Measurements from ENCODE around the gene PINK1. TPM values are rescaled to one million over a fixed set of nuclear protein-coding genes. Genes with fewer than 3 reads are reported as not detected.

PINK1 gene
- total RNA-seq, 1 experiment from 2014 or later, result 48.6 TPM

DNA sequence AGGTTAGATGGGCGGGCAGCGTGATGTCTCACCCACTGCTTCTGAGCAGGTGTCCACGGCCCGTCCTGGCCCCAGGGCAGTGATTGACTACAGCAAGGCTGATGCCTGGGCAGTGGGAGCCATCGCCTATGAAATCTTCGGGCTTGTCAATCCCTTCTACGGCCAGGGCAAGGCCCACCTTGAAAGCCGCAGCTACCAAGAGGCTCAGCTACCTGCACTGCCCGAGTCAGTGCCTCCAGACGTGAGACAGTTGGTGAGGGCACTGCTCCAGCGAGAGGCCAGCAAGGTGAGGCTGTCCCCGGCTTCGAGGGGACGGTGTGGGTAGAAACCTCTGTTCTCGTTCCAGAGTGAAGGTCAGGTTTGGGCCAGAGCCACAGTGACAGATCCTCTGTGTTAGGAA is 15.7 kb downstream of the PINK1 start:
- no peaks in the 10 kb centered on the region for H3K9me3 ChIP-seq (ENCODE audit: insufficient read depth, low read depth)
- H3K4me2 ChIP-seq, result no peak overlapping the region
- H3K27ac ChIP-seq, result no peak overlapping the region
- TF ChIP-seq, protein P1, sequence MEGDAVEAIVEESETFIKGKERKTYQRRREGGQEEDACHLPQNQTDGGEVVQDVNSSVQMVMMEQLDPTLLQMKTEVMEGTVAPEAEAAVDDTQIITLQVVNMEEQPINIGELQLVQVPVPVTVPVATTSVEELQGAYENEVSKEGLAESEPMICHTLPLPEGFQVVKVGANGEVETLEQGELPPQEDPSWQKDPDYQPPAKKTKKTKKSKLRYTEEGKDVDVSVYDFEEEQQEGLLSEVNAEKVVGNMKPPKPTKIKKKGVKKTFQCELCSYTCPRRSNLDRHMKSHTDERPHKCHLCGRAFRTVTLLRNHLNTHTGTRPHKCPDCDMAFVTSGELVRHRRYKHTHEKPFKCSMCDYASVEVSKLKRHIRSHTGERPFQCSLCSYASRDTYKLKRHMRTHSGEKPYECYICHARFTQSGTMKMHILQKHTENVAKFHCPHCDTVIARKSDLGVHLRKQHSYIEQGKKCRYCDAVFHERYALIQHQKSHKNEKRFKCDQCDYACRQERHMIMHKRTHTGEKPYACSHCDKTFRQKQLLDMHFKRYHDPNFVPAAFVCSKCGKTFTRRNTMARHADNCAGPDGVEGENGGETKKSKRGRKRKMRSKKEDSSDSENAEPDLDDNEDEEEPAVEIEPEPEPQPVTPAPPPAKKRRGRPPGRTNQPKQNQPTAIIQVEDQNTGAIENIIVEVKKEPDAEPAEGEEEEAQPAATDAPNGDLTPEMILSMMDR (conservative IDR thresholded peaks at IDR 0.05), result no peak
- TF ChIP-seq EZH2 (IDR thresholded peaks at IDR 0.05; ENCODE audit: low read depth), result no peak
- H3K4me3 ChIP-seq, result no peak overlapping the region
- POLR2A ChIA-PET (ENCODE audit: unreplicated experiment), result no interaction called here
- H3K9me2 ChIP-seq (ENCODE audit: insufficient read depth), result no peaks in the 10 kb centered on the region
- intact Hi-C loops (cut with micrococcal nuclease; ENCODE audit: unreplicated experiment), result no loop called here
- no peaks in the 10 kb centered on the region for H4K20me1 ChIP-seq (ENCODE audit: insufficient read depth)
- CTCF ChIA-PET, result no interaction called here
- no peak for DNase-seq
- no peaks in the 10 kb centered on the region for H3K36me3 ChIP-seq (ENCODE audit: low read depth)
- H3K4me1 ChIP-seq (replicated peaks; ENCODE audit: insufficient read depth), result no peaks in the 10 kb centered on the region
- H2AFZ ChIP-seq, result no peak overlapping the region
- H3K27me3 ChIP-seq (ENCODE audit: insufficient read depth, low read depth), result no peaks in the 10 kb centered on the region
- no peaks in the 10 kb centered on the region for H3K79me2 ChIP-seq (ENCODE audit: low read depth)
- BruUV-seq (replicated peaks), result no TSS peak
- H3F3A ChIP-seq (ENCODE audit: insufficient read depth, low read depth), result peaks cover 21% of the 10 kb centered on the region; the same call in 1 of the 2 replicates

DNA sequence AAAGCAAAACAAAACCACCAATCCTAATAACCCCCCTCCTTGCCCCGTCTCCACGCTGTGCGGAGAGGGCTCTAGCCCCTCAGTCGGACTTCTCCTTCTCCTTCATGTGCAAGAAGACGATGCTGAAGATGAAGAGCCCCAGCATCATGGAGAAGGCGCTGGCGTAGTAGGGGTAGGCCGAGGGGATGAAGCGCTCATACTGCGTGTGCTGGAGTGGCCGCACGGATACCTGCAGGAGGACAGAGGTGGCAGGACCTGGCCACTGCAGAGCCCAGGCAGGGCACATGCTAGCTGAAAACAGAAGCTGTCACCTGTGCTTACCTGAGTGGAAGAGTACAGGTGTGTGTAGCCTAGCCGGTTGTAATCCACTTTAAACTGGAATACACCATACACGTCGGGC is 19.0 kb downstream of the PINK1 start:
- TF ChIP-seq, protein P1 (conservative IDR thresholded peaks at IDR 0.05), result no peak
- no peak for TF ChIP-seq EZH2 (IDR thresholded peaks at IDR 0.05; ENCODE audit: low read depth)
- H3K36me3 ChIP-seq (ENCODE audit: low read depth), result no peaks in the 10 kb centered on the region
- H3K9me3 ChIP-seq (ENCODE audit: insufficient read depth, low read depth), result no peaks in the 10 kb centered on the region
- H2AFZ ChIP-seq, result no peak overlapping the region
- ChIA-PET POLR2A (ENCODE audit: unreplicated experiment) (no interaction called here), CTCF (no interaction called here)
- peaks cover 12% of the 10 kb centered on the region for H3K79me2 ChIP-seq (ENCODE audit: low read depth)
- H3F3A ChIP-seq (ENCODE audit: insufficient read depth, low read depth), result peaks cover 21% of the 10 kb centered on the region; the same call in 1 of the 2 replicates
- H3K4me3 ChIP-seq, result no peak overlapping the region
- peaks cover 4% of the 10 kb centered on the region; the same call in 1 of the 2 replicates for H4K20me1 ChIP-seq (ENCODE audit: insufficient read depth)
- DNase-seq, result no peak
- no peaks in the 10 kb centered on the region for H3K27me3 ChIP-seq (ENCODE audit: insufficient read depth, low read depth)
- H3K27ac ChIP-seq, result no peak overlapping the region
- no TSS peak for BruUV-seq (replicated peaks)
- intact Hi-C loops (cut with micrococcal nuclease; ENCODE audit: unreplicated experiment), result no loop called here
- H3K4me1 ChIP-seq (replicated peaks; ENCODE audit: insufficient read depth), result no peaks in the 10 kb centered on the region
- no peak overlapping the region for H3K4me2 ChIP-seq
- no peaks in the 10 kb centered on the region for H3K9me2 ChIP-seq (ENCODE audit: insufficient read depth)

DNA sequence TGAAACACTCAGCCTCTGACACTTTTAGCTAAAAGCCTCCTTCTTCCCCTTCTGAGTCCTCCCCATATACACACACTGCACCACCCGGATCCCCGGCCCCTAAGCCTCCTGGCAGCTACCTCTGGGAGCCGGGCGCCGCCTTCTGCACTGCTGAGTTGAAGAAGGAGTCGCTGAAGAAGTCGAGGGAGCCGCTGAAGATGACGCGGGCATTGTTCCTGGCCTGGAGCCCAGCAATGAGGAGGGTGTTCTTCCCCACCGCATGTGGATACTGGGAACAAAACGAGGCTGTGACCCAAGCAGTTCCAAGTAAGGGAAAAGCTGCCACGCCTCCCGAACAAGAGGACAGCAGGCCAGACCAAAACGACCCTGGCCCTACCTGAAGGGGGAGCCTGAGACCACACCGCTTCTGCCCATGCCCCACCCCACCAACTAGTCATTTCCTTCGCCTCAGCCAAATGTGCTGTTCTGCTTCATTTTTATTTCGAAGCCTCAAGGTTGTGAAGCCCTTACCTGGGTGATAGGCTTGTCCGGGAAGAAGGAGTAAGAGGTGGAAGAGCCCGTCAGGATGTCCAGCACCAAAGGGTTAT is 20.9 kb downstream of the PINK1 start:
- Histone ChIP-seq H2AFZ (no peak overlapping the region), H3K27ac (no peak overlapping the region), H3K4me1 (replicated peaks; ENCODE audit: insufficient read depth) (no peaks in the 10 kb centered on the region), H3K4me3 (no peak overlapping the region), H3F3A (ENCODE audit: insufficient read depth, low read depth) (peaks cover 21% of the 10 kb centered on the region; the same call in 1 of the 2 replicates), H3K9me3 (ENCODE audit: insufficient read depth, low read depth) (no peaks in the 10 kb centered on the region), H3K79me2 (ENCODE audit: low read depth) (peaks cover 31% of the 10 kb centered on the region), H3K27me3 (ENCODE audit: insufficient read depth, low read depth) (no peaks in the 10 kb centered on the region), H3K9me2 (ENCODE audit: insufficient read depth) (no peaks in the 10 kb centered on the region), H4K20me1 (ENCODE audit: insufficient read depth) (peaks cover 9% of the 10 kb centered on the region; the same call in 1 of the 2 replicates), H3K36me3 (ENCODE audit: low read depth) (no peaks in the 10 kb centered on the region; the same call in 1 of the 2 replicates), H3K4me2 (no peak overlapping the region)
- intact Hi-C loops (cut with micrococcal nuclease; ENCODE audit: unreplicated experiment), result no loop called here
- ChIA-PET POLR2A (ENCODE audit: unreplicated experiment) (no interaction called here), CTCF (no interaction called here)
- BruUV-seq (replicated peaks), result no TSS peak
- TF ChIP-seq, protein P1 (conservative IDR thresholded peaks at IDR 0.05), result no peak
- TF ChIP-seq EZH2 (IDR thresholded peaks at IDR 0.05; ENCODE audit: low read depth), result no peak
- DNase-seq, result no peak
